ENCODE data around the gene ACAP3.
"Not testable (repeated sequence)": the region's sequence is repeated elsewhere in the genome, so short reads cannot be mapped to it uniquely, and the experiment has no call there.

ACAP3 gene

DNA sequence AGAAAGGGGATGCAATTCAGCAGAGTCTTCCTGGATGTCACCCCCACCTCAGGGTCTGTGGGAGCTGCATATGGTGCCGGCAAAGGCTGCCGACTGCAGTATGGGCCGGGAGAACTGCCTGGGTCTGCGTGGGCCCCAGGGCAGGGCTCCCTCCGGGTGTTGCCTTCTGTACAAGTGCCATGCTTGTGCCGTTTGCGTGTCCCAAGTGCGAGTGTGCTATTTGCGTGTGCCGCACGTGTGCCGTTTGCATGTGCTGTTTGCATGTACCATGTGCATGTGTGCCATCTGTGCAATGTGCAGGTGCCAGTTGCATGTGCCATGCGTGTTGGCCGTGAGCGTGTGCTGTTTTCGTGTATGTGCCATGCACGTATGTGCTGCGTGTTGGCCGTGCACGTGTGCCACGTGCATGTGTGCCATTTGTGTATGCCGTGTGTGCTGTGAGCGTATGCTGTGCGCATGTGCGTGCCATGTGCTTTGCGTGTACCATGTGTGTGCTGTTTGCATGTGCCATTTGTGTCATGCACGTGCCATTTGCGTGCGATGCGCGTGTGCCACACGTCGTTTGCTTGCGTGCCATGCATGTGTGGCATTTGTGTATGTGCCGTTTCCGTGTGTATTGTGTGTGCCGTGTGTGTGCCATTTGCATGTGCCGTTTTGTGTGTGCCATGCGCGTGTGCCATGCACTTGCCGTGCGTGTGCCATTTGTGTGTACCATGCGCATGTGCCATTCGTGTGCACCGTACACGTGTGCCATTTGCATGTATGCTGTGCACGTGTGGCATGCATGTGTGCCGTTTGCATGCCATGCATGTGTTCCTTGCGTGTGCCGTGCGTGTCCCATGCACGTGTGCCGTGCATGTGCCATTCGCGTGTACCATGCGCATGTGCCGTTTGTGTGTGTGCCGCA, 21.8 kb upstream of the ACAP3 start:
- DNase-seq: no peak

DNA sequence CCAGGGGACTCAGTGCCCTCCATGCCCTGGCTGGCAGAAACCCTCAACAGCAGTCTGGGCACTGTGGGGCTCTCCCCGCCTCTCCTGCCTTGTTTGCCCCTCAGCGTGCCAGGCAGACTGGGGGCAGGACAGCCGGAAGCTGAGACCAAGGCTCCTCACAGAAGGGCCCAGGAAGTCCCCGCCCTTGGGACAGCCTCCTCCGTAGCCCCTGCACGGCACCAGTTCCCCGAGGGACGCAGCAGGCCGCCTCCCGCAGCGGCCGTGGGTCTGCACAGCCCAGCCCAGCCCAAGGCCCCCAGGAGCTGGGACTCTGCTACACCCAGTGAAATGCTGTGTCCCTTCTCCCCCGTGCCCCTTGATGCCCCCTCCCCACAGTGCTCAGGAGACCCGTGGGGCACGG, 20.5 kb upstream of the ACAP3 start:
- DNase-seq: no peak

DNA sequence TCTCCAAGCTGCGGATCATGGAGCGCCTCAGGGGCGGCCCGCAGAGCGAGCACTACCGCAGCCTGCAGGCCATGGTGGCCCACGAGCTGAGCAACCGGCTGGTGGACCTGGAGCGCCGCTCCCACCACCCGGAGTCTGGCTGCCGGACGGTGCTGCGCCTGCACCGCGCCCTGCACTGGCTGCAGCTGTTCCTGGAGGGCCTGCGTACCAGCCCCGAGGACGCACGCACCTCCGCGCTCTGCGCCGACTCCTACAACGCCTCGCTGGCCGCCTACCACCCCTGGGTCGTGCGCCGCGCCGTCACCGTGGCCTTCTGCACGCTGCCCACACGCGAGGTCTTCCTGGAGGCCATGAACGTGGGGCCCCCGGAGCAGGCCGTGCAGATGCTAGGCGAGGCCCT, 19.6 kb upstream of the ACAP3 start:
- DNase-seq: no peak

GRCh38 chr1:1326075-1326605, 18.4 kb upstream of the ACAP3 start:
- no peak for DNase-seq

DNA sequence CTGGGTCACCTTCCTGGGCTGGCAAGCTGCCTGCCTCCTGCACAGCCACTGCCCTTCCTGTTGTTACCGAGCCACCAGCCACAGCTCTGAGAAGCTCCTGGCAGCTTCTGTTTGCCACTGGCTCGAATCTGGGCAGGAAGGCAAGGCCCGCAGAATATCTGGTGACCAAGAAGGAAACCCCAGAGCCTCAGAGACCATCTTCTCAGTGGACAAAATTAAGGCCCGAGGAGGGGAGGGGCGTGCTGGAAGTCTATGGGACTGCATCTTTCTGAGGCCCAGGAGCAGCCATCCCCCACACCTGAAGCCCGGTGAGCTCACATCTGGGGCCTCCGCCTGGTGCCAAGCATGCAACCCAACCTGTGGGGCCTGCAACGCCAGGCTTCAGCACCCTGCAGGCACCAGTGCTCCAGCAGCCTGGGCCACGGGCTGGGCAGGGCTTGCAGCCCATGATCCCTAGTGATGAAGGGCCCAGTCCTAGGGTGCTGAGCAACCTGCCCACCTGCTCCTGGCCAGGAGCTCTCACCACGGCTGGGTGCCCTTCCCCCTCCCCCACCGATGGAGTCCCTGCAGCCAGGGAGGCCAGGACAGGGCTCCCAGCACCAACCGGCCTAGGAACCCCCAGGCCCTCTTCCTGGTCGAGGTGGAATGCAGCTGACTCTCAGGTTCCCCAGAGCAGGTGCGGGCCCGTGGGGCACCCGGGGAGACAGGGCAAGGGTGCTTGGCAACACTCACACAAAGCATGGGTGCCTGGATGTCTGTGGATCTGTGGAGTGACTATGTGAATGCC, 17.8 kb upstream of the ACAP3 start:
- DNase-seq: no peak

DNA sequence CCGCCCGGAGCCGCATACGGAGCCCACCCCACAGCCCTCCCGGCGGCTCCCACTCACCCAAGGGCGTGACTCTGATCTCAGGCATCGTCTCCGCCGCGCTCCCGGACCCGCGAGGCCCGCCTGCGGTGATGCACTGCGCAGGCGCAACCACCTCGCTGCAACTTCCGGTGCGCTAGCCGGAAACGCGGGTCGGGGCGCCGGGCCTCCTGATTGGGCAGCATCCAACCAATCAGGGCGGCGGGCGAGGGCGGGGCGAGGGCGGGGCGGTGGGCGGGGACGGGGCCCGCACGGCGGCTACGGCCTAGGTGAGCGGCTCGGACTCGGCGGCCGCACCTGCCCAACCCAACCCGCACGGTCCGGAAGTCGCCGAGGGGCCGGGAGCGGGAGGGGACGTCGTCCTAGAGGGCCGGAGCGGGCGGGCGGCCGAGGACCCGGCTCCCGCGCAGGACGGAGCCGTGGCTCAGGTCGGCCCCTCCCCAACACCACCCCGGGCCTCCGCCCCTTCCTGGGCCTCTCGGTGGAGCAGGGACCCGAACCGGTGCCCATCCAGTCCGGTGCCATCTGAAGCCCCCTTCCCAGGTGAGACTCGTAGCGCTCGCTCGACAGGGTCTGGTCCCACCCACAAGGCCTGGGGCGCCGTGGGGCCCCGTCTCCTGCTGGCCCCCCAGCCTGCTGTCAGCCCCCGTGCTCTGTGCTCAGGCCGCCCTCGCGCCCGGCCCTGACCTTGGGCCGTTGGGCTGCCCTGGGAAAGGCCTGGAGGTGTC, 17.0 kb upstream of the ACAP3 start, which contains the start of the genes CPTP and INTS11:
TSS of gene CPTP (plus strand) at position 279 of the 764 bp plus-strand sequence. CDS start 2,109 bp downstream, outside the sequence.
TSS of gene INTS11 (minus strand) at position 137 of the 764 bp plus-strand sequence. CDS start at position 85, 52 bp downstream.
- peak; percentile 95 for DNase-seq

GRCh38 chr1:1324084-1324523, 16.4 kb upstream of the ACAP3 start:
- no peak for DNase-seq

DNA sequence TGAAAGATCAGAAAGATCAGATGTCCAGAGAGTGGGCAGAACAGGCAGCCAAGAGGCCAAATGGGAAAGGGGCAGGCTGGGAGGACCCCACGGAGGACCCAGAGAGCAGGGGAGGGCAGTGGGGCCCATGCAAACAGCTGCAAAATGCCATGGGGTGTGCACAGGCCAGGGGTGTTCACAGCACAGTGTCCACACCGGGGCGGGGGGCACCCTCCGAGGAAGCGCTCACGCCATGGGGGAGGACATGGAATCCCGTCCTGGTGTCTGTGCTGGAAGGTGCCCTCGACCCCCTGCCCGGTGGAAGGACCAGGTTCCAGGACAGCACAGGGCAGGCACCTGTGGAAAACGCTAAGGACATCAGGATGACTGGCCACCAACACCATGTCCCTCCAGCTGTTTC, 15.2 kb upstream of the ACAP3 start:
- no peak for DNase-seq

- no peak for DNase-seq
Measured at GRCh38 chr1:1322418-1322817, 14.7 kb upstream of the ACAP3 start.

DNA sequence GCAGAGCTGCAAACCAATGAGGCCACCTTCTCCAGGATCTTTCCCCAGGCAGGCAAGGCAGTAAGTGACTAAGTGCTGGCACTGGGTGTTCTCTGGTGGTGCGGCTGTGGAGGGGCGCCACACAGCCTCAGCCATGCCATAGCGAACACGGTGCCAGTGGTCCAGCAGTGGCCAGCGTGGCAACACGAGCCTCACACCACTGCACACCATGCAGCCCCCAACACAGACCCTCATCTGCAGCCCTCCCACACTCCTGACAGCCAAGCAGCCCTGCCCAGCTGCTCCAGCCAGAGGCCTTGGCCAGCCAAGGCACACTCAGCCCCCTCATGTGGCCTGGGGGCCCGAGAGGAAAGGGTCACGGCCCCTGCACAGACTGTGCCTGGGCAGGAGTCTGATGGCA, 13.7 kb upstream of the ACAP3 start:
- no peak for DNase-seq

DNA sequence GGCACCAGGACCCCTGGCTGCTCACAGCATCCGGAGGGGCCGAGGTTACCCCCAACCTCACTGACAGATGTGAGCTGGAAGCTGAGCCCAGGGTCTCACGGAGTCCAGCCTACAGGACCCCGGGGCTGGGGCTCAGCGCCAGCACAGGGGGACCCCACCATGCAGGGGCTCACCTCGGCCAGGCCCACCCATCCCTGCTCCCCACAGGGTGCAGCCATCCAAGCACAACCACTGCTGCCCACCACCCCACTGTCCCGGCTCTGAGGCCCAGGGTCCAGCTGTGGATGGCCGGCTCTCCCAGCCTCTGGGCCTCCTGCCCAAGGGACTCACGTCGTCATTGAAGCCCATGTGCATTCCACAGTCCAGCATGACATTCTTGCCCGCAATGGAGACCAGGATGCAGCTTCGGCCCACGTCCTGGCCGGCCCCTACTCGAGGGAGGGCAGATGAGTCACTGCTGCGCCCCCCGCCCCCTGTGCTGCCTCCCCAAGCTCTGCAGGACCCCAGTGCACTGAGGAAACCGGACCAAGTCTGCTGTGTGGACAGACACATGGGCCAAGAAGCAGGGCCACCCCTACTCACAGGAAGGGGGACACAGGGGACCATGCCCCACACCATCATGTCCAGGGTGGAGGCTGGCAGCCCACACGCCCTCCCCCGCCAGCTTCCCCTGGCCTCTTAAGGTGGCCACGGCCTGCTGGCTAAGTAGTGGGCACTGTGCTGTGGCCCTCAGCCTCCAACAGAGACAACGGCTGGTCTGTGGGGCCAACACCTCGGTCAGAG, 13.1 kb upstream of the ACAP3 start:
- no peak for DNase-seq

GRCh38 chr1:1319646-1319941, 11.9 kb upstream of the ACAP3 start:
- no peak for DNase-seq

DNA sequence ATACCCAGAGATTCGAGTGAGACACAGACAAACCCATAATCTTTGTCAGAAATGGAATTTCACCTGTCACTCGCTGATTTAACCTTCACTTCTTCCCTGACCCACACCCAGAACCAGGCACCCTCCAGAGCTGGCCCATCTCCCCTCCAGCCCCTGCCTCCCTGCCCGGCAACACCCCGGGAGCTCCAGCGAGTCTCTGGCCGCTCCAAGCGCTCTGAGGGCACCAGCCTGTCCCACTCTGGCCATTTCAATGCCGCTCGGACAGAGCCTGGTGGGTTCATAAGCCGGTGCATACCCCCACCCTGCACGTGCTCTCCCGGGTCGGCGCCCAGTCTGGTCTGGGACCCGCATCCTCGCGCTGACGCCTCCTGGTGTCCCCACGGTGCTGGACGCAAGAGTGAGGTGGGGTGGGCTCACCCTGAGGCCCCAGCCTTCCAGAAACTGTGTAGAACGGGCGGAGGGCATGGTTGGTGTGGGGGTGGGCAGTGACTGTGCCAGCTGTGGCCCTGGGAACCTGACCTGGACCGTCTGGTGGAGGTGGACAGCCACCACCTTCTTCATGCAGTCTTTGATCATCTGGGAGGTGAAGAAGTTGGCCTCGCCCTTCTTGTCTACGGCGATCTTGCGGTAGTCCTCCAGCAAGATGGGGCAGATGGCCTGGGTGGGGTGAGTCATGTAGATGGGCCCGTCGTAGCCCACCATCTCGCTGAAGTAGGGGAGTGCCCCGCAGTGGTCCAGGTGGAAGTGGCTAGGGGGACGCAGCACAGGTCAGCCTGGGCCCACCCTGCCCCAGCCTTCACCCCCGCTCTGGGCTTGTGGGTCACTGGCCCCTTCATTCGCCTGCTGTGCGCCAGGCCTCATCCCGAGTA, 11.3 kb upstream of the ACAP3 start:
- no peak for DNase-seq

DNA sequence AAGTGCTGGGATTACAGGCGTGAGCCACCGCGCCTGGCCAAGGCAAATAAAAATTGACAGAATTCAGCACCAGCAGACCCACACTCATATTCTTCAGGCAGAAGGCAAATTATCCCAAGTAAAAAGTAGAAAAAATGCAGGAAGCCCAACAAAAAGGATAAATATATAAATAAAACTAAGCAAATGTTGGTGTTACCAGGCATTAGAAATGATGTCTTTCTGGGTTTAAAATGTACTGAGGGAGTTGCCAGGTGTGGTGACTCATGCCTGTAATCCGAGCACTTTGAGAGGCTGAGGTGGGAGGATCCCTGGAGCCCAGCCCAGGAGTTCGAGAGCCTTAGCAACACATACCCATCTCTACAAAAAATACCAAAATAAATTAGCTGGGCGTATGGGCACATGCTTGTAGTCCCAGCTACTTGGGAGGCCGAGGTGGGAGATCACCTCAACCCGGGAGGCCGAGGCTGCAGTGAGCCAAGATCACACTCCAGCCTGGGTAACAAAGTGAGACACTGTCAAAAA, 10.5 kb upstream of the ACAP3 start:
- peak; percentile 82 for DNase-seq

DNA sequence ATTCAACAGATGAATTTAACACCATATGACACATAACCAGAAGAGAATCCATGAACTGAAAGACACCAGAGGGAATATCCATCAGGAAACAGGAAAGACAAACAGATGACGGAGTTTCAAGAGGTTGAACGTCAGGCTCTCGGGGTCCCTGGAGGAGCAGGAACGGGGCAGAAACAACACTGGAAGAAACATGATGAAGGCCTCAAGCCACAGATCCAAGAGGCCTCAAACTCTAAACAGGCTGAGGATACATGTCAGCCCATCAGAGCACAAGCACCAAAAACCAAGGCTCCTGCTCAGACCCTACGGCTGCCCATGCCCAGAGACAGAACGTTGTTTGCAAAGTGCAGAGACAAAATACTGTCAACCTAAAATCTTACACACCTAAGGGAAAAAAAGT, 9.7 kb upstream of the ACAP3 start:
- DNase-seq: no peak

DNA sequence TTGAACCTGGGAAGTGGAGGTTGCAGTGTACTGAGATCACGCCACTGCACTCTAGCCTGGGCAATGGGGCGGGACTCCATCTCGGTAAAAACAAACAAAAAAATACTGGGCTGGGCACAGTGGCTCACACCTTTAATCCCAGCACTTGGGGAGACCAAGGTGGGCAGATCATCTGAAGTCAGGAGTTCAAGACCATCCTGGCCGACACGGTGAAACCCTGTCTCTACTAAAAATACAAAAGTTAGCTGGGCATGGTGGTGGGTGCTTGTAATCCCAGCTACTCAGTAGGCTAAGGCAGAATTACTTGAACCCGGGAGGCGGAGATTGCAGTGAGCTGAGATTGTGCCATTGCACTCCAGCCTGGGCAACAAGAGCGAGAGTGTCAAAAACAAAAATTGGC, 8.5 kb upstream of the ACAP3 start:
- DNase-seq: not testable (repeated sequence)

DNA sequence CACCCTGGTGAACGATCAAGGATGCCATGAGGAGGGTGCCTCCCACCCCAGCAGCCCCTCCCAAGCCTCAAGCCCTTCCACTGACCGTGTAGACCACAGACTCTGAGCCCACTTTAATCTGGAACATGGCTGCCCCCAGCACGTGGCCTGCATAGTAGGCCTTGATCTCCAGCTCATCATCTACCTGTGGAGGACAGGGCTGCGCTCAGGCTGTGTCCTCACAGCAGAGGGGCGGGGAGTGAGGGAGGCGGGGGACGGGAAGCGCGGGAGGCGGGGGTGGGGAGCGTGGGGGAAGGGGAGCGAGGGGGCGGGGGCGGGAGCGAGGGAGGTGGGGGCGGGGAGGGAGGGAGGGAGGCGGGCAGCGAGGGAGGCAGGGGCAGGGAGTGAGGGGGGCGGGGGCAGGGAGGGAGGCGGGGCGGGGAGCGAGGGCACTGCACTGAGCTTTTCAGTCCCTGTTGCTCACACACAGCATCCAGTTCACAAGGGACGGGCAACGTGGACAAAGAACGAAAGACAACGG, 7.8 kb upstream of the ACAP3 start:
- no peak for DNase-seq

DNA sequence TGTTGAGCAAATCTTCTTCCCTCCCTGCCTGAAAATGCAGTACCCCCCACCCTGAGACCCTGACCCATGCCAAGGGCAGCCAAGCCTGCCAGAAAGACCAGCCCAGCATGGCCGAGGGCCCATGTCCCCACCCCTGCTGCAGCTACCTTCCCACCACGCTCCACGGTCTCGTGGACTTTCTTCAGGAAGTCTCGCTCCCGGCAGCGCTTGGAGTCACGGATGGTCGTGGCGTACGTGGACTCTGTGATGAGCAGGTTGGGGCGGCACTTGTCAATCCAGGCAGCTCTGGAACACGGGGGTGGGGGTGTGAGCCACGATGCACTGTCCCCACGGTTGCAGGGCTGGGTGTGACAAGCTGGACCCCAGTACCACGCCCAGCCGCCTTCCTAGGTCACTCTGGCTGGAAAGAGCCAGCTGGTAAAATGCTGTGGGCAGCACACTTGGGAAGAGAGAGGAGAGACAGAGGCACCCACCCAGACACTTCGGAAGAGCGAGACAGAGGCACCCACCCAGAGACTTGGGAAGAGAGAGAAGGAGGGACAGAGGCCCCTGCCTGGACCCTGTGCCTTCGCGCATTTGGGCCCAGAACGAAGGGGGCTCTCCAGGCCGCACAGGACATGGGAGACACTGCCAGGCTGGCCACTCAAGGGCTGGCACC, 7.1 kb upstream of the ACAP3 start:
- no peak for DNase-seq

DNA sequence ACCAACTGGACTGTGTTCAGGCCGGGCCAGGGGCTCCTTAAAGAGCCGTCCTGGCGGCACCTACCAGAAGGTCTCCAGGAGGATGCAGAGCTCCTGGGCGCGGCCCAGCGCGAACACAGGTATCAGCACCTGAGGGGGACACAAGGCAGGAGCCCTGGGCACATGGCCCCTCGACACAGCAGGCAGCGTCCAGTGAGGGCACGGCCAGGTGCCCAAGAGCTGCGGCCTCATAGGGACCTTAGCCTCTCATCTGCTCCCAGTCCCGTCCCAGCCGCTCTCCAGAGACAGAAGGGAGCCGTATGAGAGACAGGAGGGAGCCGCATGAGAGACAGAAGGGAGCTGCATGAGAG, 6.5 kb upstream of the ACAP3 start:
- no peak for DNase-seq

All from right hindlimb (tissue), 1 donor.